Stomach (tissue), 9 donors: ENCODE measurements around the gene XYLT1. TPM values are rescaled to one million over a fixed set of nuclear protein-coding genes. Genes with fewer than 3 reads are reported as not detected.
"Not testable (repeated sequence)": the region's sequence is repeated elsewhere in the genome, so short reads cannot be mapped to it uniquely, and the experiment has no call there.

Source experiments
- DNase-seq, 2 donors: peaks; one replicate each; pipeline versions ENCODE4 v3.0.0 to v3.0.0-alpha.2; 2013 to 2019
- H3K27ac ChIP-seq, 5 donors: fragments of 200-600 bp in 4 of 5; sonication (generic) in 4 of 5; one replicate each; pipeline ENCODE4 v1.5.1; 2013 to 2019; ENCODE audit warnings: mild to moderate bottlenecking in 1 of 5, moderate library complexity in 1 of 5
- H3K27me3 ChIP-seq, 3 donors: fragments of 200-600 bp; sonication (generic); one replicate each; pipeline ENCODE4 v1.5.1; 2017 to 2019; ENCODE audit warnings: mixed run types in 1 of 3
- H3K36me3 ChIP-seq, 4 donors: fragments of 200-600 bp; sonication (generic); 1 replicate in 3 of 4; 2 replicates in 1 of 4; pipeline ENCODE4 v1.5.1; 2016 to 2019
- H3K4me1 ChIP-seq, 4 donors: fragments of 200-600 bp; sonication (generic); one replicate each; pipeline ENCODE4 v1.5.1; 2016 to 2019
- H3K4me3 ChIP-seq, 4 donors: fragments of 200-600 bp; sonication (generic) in 3 of 4; one replicate each; pipeline ENCODE4 v1.5.1; 2016 to 2019; ENCODE audit warnings: mild to moderate bottlenecking in 1 of 4
- H3K9me3 ChIP-seq, 4 donors: fragments of 200-600 bp; sonication (generic); one replicate each; pipeline ENCODE4 v1.5.1; 2016 to 2019
- CTCF ChIP-seq, 7 experiments: fragments of 450-650 bp in 4 of 7; fragments of 200-600 bp in 3 of 7; sonication (generic) in 3 of 7; IDR thresholded peaks; one replicate each; pipeline ENCODE4 v1.5.1; 2016 to 2019; ENCODE audit warnings: antibody characterized with exemption in 7 of 7, control low read depth in 2 of 7, mild to moderate bottlenecking in 1 of 7
- EP300 ChIP-seq: sonication (generic); formaldehyde crosslinking; IDR thresholded peaks from one replicate; pipeline ENCODE4 v1.6.1; 2017; ENCODE audit warnings: antibody characterized with exemption
- POLR2A ChIP-seq, 4 donors: fragments of 450-650 bp; IDR thresholded peaks; one replicate each; pipeline ENCODE4 v1.6.1; 2016; ENCODE audit warnings: antibody characterized with exemption in 4 of 4, control low read depth in 2 of 4, mild to moderate bottlenecking in 1 of 4, moderate library complexity in 1 of 4
- POLR2AphosphoS5 ChIP-seq, 3 donors: sonication (generic); formaldehyde crosslinking; IDR thresholded peaks; one replicate each; pipeline ENCODE4 v1.6.1; 2016; ENCODE audit warnings: antibody characterized with exemption in 3 of 3
- WGBS, 5 donors: extraction: QIAGEN DNeasy Blood & Tissue Kit in 3 of 5; methylation state at CpG; one replicate each; pipeline versions ENCODE4 v1.1.5 to v1.1.7; 2013 to 2018; 5-methylcytosine and 5-hydroxymethylcytosine counted together
- intact Hi-C: fragments of 100-400 bp; cut with DNase I; formaldehyde crosslinking; loops from one replicate; pipeline ENCODE4 v1.15.1; 2023; ENCODE audit warnings: low total_unique reads
- polyA plus RNA-seq, 3 donors: library from polyadenylated mRNA; stranded (reverse); fragments of 200-250 nt; gene quantifications; one replicate each; pipeline ENCODE4 v1.2.3, GENCODE V29; 2013
- total RNA-seq, 5 donors: library from RNA; depleted of rRNA; stranded (reverse); fragments of >200 nt; gene quantifications; one replicate each; pipeline versions ENCODE4 v1.1.0 to v1.2.3, GENCODE V29; 2014 to 2016
- donor health status: healthy with polysubstance abuse.
- donor health status: Bipolar disorder and iron deficiency.
- donor health status: healthy.

The XYLT1 gene
- total and polyA plus RNA-seq, 8 donors = 0.87 to 59.5 (median 9.5) TPM

- intact Hi-C loops = no loop called here
- TF ChIP-seq POLR2AphosphoS5 (IDR thresholded peaks at IDR 0.05) (no peak), POLR2A (IDR thresholded peaks at IDR 0.05) (no peak)
- no peak overlapping the region for H3K27ac ChIP-seq
- no peaks in the 10 kb centered on the region for H3K36me3 ChIP-seq
- peak in 1 of 2 donors; percentile 28 for DNase-seq
- peaks cover 0 to 28% (median 0%) of the 10 kb centered on the region in 3 donors for H3K27me3 ChIP-seq
- no peak overlapping the region for H3K4me3 ChIP-seq
- whole genome bisulfite sequencing, 5 donors = 48 to 78% (median 50%) methylated on average over 2 of the region's 2 CpGs
- peaks cover 0 to 4% (median 2%) of the 10 kb centered on the region in 4 donors for H3K4me1 ChIP-seq
- H3K9me3 ChIP-seq = no peaks in the 10 kb centered on the region
These were observed 11.0 kb upstream of the XYLT1 start for GRCh38 chr16:17481736-17482135.

GRCh38 chr16:17477260-17477545, 6.4 kb upstream of the XYLT1 start:
- 78 to 95% (median 88%) methylated on average over 6 of the region's 6 CpGs for WGBS, 5 donors
- Histone ChIP-seq H3K4me1 (peaks cover 0 to 13% (median 4%) of the 10 kb centered on the region in 4 donors), H3K27me3 (peaks cover 0 to 40% (median 0%) of the 10 kb centered on the region in 3 donors)
- H3K27ac ChIP-seq, H3K4me3 ChIP-seq, intact Hi-C loops, DNase-seq, H3K9me3 ChIP-seq, H3K36me3 ChIP-seq: not testable (repeated sequence)

- 27 to 32% (median 30%) methylated on average over 11 of the region's 11 CpGs for WGBS, 5 donors
- Histone ChIP-seq H3K27me3 (peaks cover 0 to 40% (median 0%) of the 10 kb centered on the region in 3 donors), H3K36me3 (no peaks in the 10 kb centered on the region), H3K4me1 (peaks cover 0 to 17% (median 4%) of the 10 kb centered on the region in 4 donors), H3K4me3 (no peak overlapping the region), H3K27ac (no peak overlapping the region), H3K9me3 (no peaks in the 10 kb centered on the region)
- DNase-seq = peak; percentile 54 to 87
- TF ChIP-seq POLR2AphosphoS5 (IDR thresholded peaks at IDR 0.05) = peak in 1 of 3 donors; percentile 11
- peak in 5 of 7 experiments; percentile 33 to 41 (median 34) for TF ChIP-seq CTCF (IDR thresholded peaks at IDR 0.05)
- no peak for TF ChIP-seq POLR2A (IDR thresholded peaks at IDR 0.05)
- no peak for TF ChIP-seq EP300
- intact Hi-C loops = no loop called here
These were observed 5.9 kb upstream of the XYLT1 start for GRCh38 chr16:17476414-17477259.

GRCh38 chr16:17475104-17475503, 4.3 kb upstream of the XYLT1 start:
- H3K27me3 ChIP-seq = peaks cover 0 to 37% (median 0%) of the 10 kb centered on the region in 3 donors
- no peaks in the 10 kb centered on the region for H3K9me3 ChIP-seq
- H3K4me1 ChIP-seq = peaks cover 2 to 27% (median 12%) of the 10 kb centered on the region in 4 donors
- intact Hi-C loops = no loop called here
- WGBS, 5 donors = 57 to 68% (median 65%) methylated on average over 7 of the region's 7 CpGs
- TF ChIP-seq POLR2A (IDR thresholded peaks at IDR 0.05) = no peak
- no peak for TF ChIP-seq EP300
- TF ChIP-seq POLR2AphosphoS5 (IDR thresholded peaks at IDR 0.05) = no peak
- no peak for TF ChIP-seq CTCF (IDR thresholded peaks at IDR 0.05)
- no peak overlapping the region for H3K27ac ChIP-seq
- no peaks in the 10 kb centered on the region for H3K36me3 ChIP-seq
- no peak overlapping the region for H3K4me3 ChIP-seq
- DNase-seq = no peak

GRCh38 chr16:17474572-17474971, 3.8 kb upstream of the XYLT1 start:
- Histone ChIP-seq H3K36me3 (no peaks in the 10 kb centered on the region), H3K4me1 (peaks cover 5 to 33% (median 16%) of the 10 kb centered on the region in 4 donors), H3K27ac (peak overlapping the region in 1 of 5 donors; percentile 0), H3K4me3 (no peak overlapping the region), H3K27me3 (peaks cover 0 to 37% (median 0%) of the 10 kb centered on the region in 3 donors), H3K9me3 (no peaks in the 10 kb centered on the region)
- intact Hi-C loops = no loop called here
- DNase-seq = no peak
- 52 to 62% (median 56%) methylated on average over 10 to 13 of the region's 13 CpGs for WGBS, 5 donors
- TF ChIP-seq CTCF (IDR thresholded peaks at IDR 0.05) = no peak
- TF ChIP-seq POLR2A (IDR thresholded peaks at IDR 0.05) = no peak
- no peak for TF ChIP-seq EP300
- no peak for TF ChIP-seq POLR2AphosphoS5 (IDR thresholded peaks at IDR 0.05)
